Keratinocyte (primary cell): ENCODE results near the gene ALOXE3. TPM values are rescaled to one million over a fixed set of nuclear protein-coding genes. Genes with fewer than 3 reads are reported as not detected.
A peak's percentile ranks its signal among the peaks of the same experiment; 100 is the strongest.

Experiments used
- DNase-seq: peaks from one replicate; pipeline ENCODE4 v3.0.0-alpha.2; 2011; ENCODE audit warnings: low read depth, missing footprints, low spot score
- FAIRE-seq: peaks from 2 replicates; lab custom pipeline; 2011; peaks lifted over from hg19 to GRCh38; lab: Jason Lieb, UNC
- H2AFZ ChIP-seq: 2 replicates; pipeline ENCODE4 v1.6.0; 2012; ENCODE audit warnings: low read length, control low read depth, inconsistent platforms; ENCODE audit not compliant: control insufficient read depth
- H3K27ac ChIP-seq: 2 replicates; pipeline ENCODE4 v1.5.1; 2011; ENCODE audit warnings: low read length; ENCODE audit not compliant: control insufficient read depth, insufficient read depth
- H3K27me3 ChIP-seq: 3 replicates; pipeline ENCODE4 v1.6.0; 2011; ENCODE audit warnings: low read length; ENCODE audit not compliant: control insufficient read depth, insufficient read depth; ENCODE audit errors: extremely low read depth
- H3K36me3 ChIP-seq, 2 experiments: 2 replicates in 1 of 2; 3 replicates in 1 of 2; pipeline ENCODE4 v1.5.1; 2011; ENCODE audit warnings: low read length in 2 of 2, mild to moderate bottlenecking in 1 of 2; ENCODE audit not compliant: control insufficient read depth in 2 of 2, insufficient read depth in 2 of 2; ENCODE audit errors: extremely low read depth in 1 of 2
- H3K4me1 ChIP-seq: 3 replicates; pipeline ENCODE4 v1.5.1; 2011; ENCODE audit warnings: low read length; ENCODE audit not compliant: control insufficient read depth, insufficient read depth; ENCODE audit errors: extremely low read depth
- H3K4me2 ChIP-seq: 3 replicates; pipeline ENCODE4 v1.6.0; 2011; ENCODE audit warnings: low read depth, low read length; ENCODE audit not compliant: control insufficient read depth, insufficient read depth; ENCODE audit errors: extremely low read depth
- H3K4me3 ChIP-seq, 3 experiments: fragments of 200-600 bp in 1 of 3; sonication (generic) in 1 of 3; 2 replicates in 2 of 3; 3 replicates in 1 of 3; pipeline ENCODE4 v1.5.1; 2011 to 2016; ENCODE audit warnings: low read length in 3 of 3, mild to moderate bottlenecking in 3 of 3, control low read depth in 2 of 3, inconsistent platforms in 1 of 3, low read depth in 1 of 3, mixed read lengths in 1 of 3, mixed run types in 1 of 3, moderate library complexity in 1 of 3; ENCODE audit not compliant: control insufficient read depth in 2 of 3, insufficient read depth in 2 of 3; ENCODE audit errors: extremely low read depth in 1 of 3
- H3K79me2 ChIP-seq: 2 replicates; pipeline ENCODE4 v1.6.0; 2012; ENCODE audit warnings: low read length; ENCODE audit not compliant: control insufficient read depth, insufficient read depth
- H3K9ac ChIP-seq: 3 replicates; pipeline ENCODE4 v1.6.0; 2011; ENCODE audit warnings: low read length; ENCODE audit not compliant: control insufficient read depth, insufficient read depth; ENCODE audit errors: extremely low read depth
- H3K9me1 ChIP-seq: 3 replicates; pipeline ENCODE4 v1.6.0; 2011; ENCODE audit warnings: low read length; ENCODE audit not compliant: control insufficient read depth, insufficient read depth; ENCODE audit errors: extremely low read depth
- H3K9me3 ChIP-seq: 2 replicates; pipeline ENCODE4 v1.5.1; 2012; ENCODE audit warnings: low read depth, low read length; ENCODE audit not compliant: control insufficient read depth
- H4K20me1 ChIP-seq: 3 replicates; pipeline ENCODE4 v1.6.0; 2011; ENCODE audit warnings: low read length; ENCODE audit not compliant: control insufficient read depth, insufficient read depth; ENCODE audit errors: extremely low read depth
- EZH2 ChIP-seq: IDR thresholded peaks from one replicate; pipeline ENCODE4 v1.6.1; 2012; ENCODE audit warnings: inconsistent platforms, mild to moderate bottlenecking, low read length, moderate library complexity
- dilution Hi-C: fragments of 300-500 bp; cut with MboI; formaldehyde crosslinking; loops from one replicate; pipeline ENCODE4 v1.7.0; 2020; ENCODE audit warnings: low sequenced_read_pairs; ENCODE audit not compliant: extremely low pct_ligation_motif_present
- polyA plus RNA-seq, 5 experiments: library from polyadenylated mRNA; depleted of rRNA in 3 of 5; stranded (reverse) in 3 of 5; stranded (forward) in 1 of 5; unstranded in 1 of 5; fragments of >200 nt; gene quantifications; 1 replicate in 1 of 5; 2 replicates in 3 of 5; 3 replicates in 1 of 5; pipeline versions ENCODE4 v1.2.1 to v1.2.3, GENCODE V29; 2011 to 2012; ENCODE audit warnings: missing spikeins in 2 of 5, low read depth in 1 of 5, low replicate concordance in 1 of 5
- TF ChIP-seq, protein P1 (sequence below), 3 experiments: IDR thresholded peaks in 1 of 3; conservative IDR thresholded peaks in 1 of 3; optimal IDR thresholded peaks in 1 of 3; 2 replicates in 2 of 3; 3 replicates in 1 of 3; pipeline versions ENCODE3 to v1.5.1; 2011; ENCODE audit warnings: low read length in 3 of 3, mild to moderate bottlenecking in 3 of 3, moderate library complexity in 2 of 3, control low read depth in 1 of 3, inconsistent platforms in 1 of 3; ENCODE audit not compliant: insufficient read depth in 2 of 3; ENCODE audit errors: extremely low read depth in 1 of 3

The ALOXE3 gene
- polyA plus RNA-seq, 1 donor (not counting 4 experiments of a cell fraction or from before 2014, with no cell fraction given) = 2.7 TPM

DNA sequence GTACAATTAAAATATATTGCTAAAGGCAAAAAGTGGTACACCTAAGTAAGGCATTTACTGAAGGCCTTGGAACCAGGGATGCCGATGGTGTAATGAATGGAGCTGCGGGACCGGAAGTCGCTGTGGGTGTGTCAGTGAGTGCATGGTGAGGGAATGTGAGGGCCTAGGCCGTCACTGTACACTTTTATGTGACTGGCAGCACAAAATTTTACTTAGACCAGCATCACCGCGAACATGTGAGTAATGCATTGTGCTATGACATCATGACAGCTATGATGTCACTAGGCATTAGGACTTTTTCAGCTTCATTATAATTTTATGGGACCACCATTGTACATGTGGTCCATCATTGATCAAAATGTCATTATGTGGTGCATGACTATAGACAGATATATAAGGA, 64.7 kb downstream of the ALOXE3 start:
- TF ChIP-seq, protein P1, sequence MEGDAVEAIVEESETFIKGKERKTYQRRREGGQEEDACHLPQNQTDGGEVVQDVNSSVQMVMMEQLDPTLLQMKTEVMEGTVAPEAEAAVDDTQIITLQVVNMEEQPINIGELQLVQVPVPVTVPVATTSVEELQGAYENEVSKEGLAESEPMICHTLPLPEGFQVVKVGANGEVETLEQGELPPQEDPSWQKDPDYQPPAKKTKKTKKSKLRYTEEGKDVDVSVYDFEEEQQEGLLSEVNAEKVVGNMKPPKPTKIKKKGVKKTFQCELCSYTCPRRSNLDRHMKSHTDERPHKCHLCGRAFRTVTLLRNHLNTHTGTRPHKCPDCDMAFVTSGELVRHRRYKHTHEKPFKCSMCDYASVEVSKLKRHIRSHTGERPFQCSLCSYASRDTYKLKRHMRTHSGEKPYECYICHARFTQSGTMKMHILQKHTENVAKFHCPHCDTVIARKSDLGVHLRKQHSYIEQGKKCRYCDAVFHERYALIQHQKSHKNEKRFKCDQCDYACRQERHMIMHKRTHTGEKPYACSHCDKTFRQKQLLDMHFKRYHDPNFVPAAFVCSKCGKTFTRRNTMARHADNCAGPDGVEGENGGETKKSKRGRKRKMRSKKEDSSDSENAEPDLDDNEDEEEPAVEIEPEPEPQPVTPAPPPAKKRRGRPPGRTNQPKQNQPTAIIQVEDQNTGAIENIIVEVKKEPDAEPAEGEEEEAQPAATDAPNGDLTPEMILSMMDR (optimal IDR thresholded peaks at IDR 0.05 in 1 of 3, IDR thresholded peaks at IDR 0.05 in 1 of 3, conservative IDR thresholded peaks at IDR 0.05 in 1 of 3; ENCODE audit: extremely low read depth in 1 of 3, insufficient read depth in 2 of 3, low read length in 3 of 3) = no peak
- TF ChIP-seq EZH2 = no peak

DNA sequence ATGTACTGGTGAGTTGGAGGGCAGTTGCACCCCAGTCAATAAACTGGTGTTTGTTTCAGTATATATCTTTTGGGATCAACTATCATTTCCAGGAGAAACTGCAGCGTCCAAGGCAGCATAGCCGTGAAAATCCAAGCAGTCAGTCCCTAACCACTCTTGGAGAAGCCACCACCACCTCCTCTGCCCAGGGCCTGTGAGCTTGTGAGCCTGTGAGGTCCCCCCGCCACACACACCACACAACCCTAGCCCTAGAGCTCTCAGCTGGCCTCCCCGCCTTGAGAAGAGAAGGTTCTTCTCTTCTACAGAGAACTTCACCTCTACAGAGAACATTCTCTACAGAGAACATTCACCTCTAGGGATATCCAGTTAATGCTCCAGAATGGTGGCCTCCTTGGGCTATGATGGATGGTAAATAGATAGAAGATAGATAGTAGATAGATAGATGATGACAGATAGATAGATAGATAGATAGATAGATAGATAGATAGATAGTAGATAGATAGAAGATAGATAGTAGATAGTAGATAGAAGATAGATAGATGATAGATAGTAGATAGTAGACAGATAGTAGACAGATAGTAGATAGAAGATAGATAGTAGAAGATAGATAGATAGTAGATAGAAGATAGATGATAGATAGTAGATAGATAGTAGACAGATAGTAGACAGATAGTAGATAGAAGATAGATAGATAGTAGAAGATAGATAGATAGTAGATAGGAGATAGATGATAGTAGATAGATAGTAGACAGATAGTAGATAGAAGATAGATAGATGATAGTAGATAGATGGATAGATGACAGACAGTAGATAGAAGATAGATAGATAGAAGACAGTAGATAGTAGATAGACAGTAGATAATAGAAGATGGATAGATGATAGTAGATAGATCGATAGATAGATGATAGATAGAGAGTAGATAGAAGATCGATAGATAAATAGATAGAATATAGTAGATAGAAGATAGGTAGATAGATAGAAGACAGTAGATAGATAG, 65.8 kb downstream of the ALOXE3 start:
- dilution Hi-C loops = no loop called here
- no peaks in the 10 kb centered on the region for H3K27me3 ChIP-seq
- no peaks in the 10 kb centered on the region for H3K79me2 ChIP-seq
- peaks cover 0 to under 1% of the 10 kb centered on the region in 2 experiments for H3K36me3 ChIP-seq
- no peaks in the 10 kb centered on the region for H3K9me3 ChIP-seq
- no peak overlapping the region for H3K9ac ChIP-seq
- FAIRE-seq = no peak
- no peaks in the 10 kb centered on the region for H3K9me1 ChIP-seq
- no peak overlapping the region for H3K4me3 ChIP-seq
- H3K4me1 ChIP-seq = peaks cover 13% of the 10 kb centered on the region
- no peak for TF ChIP-seq EZH2
- TF ChIP-seq, protein P1 (optimal IDR thresholded peaks at IDR 0.05 in 1 of 3, IDR thresholded peaks at IDR 0.05 in 1 of 3, conservative IDR thresholded peaks at IDR 0.05 in 1 of 3; ENCODE audit: extremely low read depth in 1 of 3, insufficient read depth in 2 of 3, low read length in 3 of 3) = no peak
- no peak overlapping the region for H3K27ac ChIP-seq
- DNase-seq = no peak
- no peak overlapping the region for H2AFZ ChIP-seq
- no peaks in the 10 kb centered on the region for H4K20me1 ChIP-seq
- no peak overlapping the region for H3K4me2 ChIP-seq

More for the DNA sequence above, 64.7 kb downstream of the ALOXE3 start:
- FAIRE-seq = peak; percentile 61
- H3K27ac ChIP-seq = no peak overlapping the region
- no peak overlapping the region for H2AFZ ChIP-seq
- H3K79me2 ChIP-seq = no peaks in the 10 kb centered on the region
- dilution Hi-C loops = no loop called here
- no peak overlapping the region for H3K4me2 ChIP-seq
- H4K20me1 ChIP-seq = no peaks in the 10 kb centered on the region
- no peaks in the 10 kb centered on the region for H3K36me3 ChIP-seq
- no peaks in the 10 kb centered on the region for H3K9me3 ChIP-seq
- H3K9ac ChIP-seq = no peak overlapping the region
- no peaks in the 10 kb centered on the region for H3K9me1 ChIP-seq
- no peak overlapping the region for H3K4me3 ChIP-seq
- H3K27me3 ChIP-seq = no peaks in the 10 kb centered on the region
- peaks cover 20% of the 10 kb centered on the region for H3K4me1 ChIP-seq
- peak; percentile 21 for DNase-seq
